ENCODE results near the gene SETD2.
A peak's percentile ranks its signal among the peaks of the same experiment; 100 is the strongest.

The SETD2 gene

GRCh38 chr3:47017504-47018268 lies 146.2 kb downstream of the SETD2 start:
- peak overlapping the region; percentile 49 for H3K27ac ChIP-seq (ENCODE audit: low read depth, low read length)
- no peaks in the 10 kb centered on the region for H3K9me3 ChIP-seq (ENCODE audit: control insufficient read depth, insufficient read depth, low read length)
- H3K9me2 ChIP-seq (replicated peaks; ENCODE audit: control insufficient read depth, low read length), result no peaks in the 10 kb centered on the region
- peaks cover 57% of the 10 kb centered on the region for H3K36me3 ChIP-seq (ENCODE audit: control insufficient read depth, low read length)
- no peak for TF ChIP-seq EZH2phosphoT487 (IDR thresholded peaks at IDR 0.05; ENCODE audit: borderline replicate concordance, low read length)
- no peak for TF ChIP-seq CTCF (IDR thresholded peaks at IDR 0.05; ENCODE audit: low read depth, low read length, poor library complexity, severe bottlenecking)
- H3F3A ChIP-seq (ENCODE audit: control insufficient read depth, insufficient read depth), result peaks cover 6% of the 10 kb centered on the region
- H3K4me2 ChIP-seq (ENCODE audit: low read length), result peak overlapping the region; percentile 62
- no peaks in the 10 kb centered on the region for H4K20me1 ChIP-seq (ENCODE audit: control insufficient read depth, insufficient read depth, low read depth, low read length)
- H3K4me1 ChIP-seq (ENCODE audit: control insufficient read depth, low read length), result peaks cover 32% of the 10 kb centered on the region
- H3K79me2 ChIP-seq (ENCODE audit: control insufficient read depth, low read length), result peaks cover 4% of the 10 kb centered on the region; the same call in 1 of the 2 replicates
- no peaks in the 10 kb centered on the region for H3K27me3 ChIP-seq (ENCODE audit: control insufficient read depth, low read length)
- peak overlapping the region; percentile 23 for H3K4me3 ChIP-seq (ENCODE audit: low read length)

GRCh38 chr3:47016934-47017435 lies 146.9 kb downstream of the SETD2 start:
- Histone ChIP-seq H3K4me1 (ENCODE audit: control insufficient read depth, low read length) (peaks cover 32% of the 10 kb centered on the region), H3K9me2 (replicated peaks; ENCODE audit: control insufficient read depth, low read length) (no peaks in the 10 kb centered on the region), H3K27me3 (ENCODE audit: control insufficient read depth, low read length) (no peaks in the 10 kb centered on the region), H3K36me3 (ENCODE audit: control insufficient read depth, low read length) (peaks cover 53% of the 10 kb centered on the region), H4K20me1 (ENCODE audit: control insufficient read depth, insufficient read depth, low read depth, low read length) (no peaks in the 10 kb centered on the region), H3F3A (ENCODE audit: control insufficient read depth, insufficient read depth) (peaks cover 6% of the 10 kb centered on the region), H3K9me3 (ENCODE audit: control insufficient read depth, insufficient read depth, low read length) (no peaks in the 10 kb centered on the region), H3K4me3 (ENCODE audit: low read length) (peak overlapping the region; percentile 23), H3K27ac (ENCODE audit: low read depth, low read length) (peak overlapping the region; percentile 49), H3K4me2 (ENCODE audit: low read length) (peak overlapping the region; percentile 62), H3K79me2 (ENCODE audit: control insufficient read depth, low read length) (no peaks in the 10 kb centered on the region)
- no peak for TF ChIP-seq CTCF (IDR thresholded peaks at IDR 0.05; ENCODE audit: low read depth, low read length, poor library complexity, severe bottlenecking)
- TF ChIP-seq EZH2phosphoT487 (IDR thresholded peaks at IDR 0.05; ENCODE audit: borderline replicate concordance, low read length), result no peak

- Histone ChIP-seq H3K4me2 (ENCODE audit: low read length) (peak overlapping the region; percentile 62), H3K4me3 (ENCODE audit: low read length) (no peak overlapping the region), H3K79me2 (ENCODE audit: control insufficient read depth, low read length) (no peaks in the 10 kb centered on the region), H3K9me3 (ENCODE audit: control insufficient read depth, insufficient read depth, low read length) (no peaks in the 10 kb centered on the region), H3K27ac (ENCODE audit: low read depth, low read length) (peak overlapping the region; percentile 49; the same call in 1 of the 2 replicates), H3K4me1 (ENCODE audit: control insufficient read depth, low read length) (peaks cover 32% of the 10 kb centered on the region), H3K27me3 (ENCODE audit: control insufficient read depth, low read length) (no peaks in the 10 kb centered on the region), H4K20me1 (ENCODE audit: control insufficient read depth, insufficient read depth, low read depth, low read length) (no peaks in the 10 kb centered on the region), H3K36me3 (ENCODE audit: control insufficient read depth, low read length) (peaks cover 53% of the 10 kb centered on the region), H3K9me2 (replicated peaks; ENCODE audit: control insufficient read depth, low read length) (no peaks in the 10 kb centered on the region), H3F3A (ENCODE audit: control insufficient read depth, insufficient read depth) (peaks cover 12% of the 10 kb centered on the region)
- no peak for TF ChIP-seq CTCF (IDR thresholded peaks at IDR 0.05; ENCODE audit: low read depth, low read length, poor library complexity, severe bottlenecking)
- no peak for TF ChIP-seq EZH2phosphoT487 (IDR thresholded peaks at IDR 0.05; ENCODE audit: borderline replicate concordance, low read length)
Observed at GRCh38 chr3:47016086-47016933, 147.6 kb downstream of the SETD2 start.

Measured in DOHH2 (cell line).